ENCODE measurements around the gene TEAD4. TPM values are rescaled to one million over a fixed set of nuclear protein-coding genes. Genes with fewer than 3 reads are reported as not detected.

Gene TEAD4
- total RNA-seq, 1 experiment from 2014 or later = 43.2 TPM

- no peaks in the 10 kb centered on the region for H3K9me3 ChIP-seq (ENCODE audit: control insufficient read depth in 1 of 2, insufficient read depth in 1 of 2, low read depth in 1 of 2, low read length in 2 of 2)
- ChIA-PET POLR2A (no interaction called here), CTCF (no interaction called here), RAD21 (ENCODE audit: low non-redundant PET in 1 of 2, low total read pairs in 2 of 2, uncharacterized antibody in 2 of 2, unreplicated experiment in 2 of 2) (no interaction called here)
- no peak overlapping the region for H2AFZ ChIP-seq (ENCODE audit: low read depth, low read length, poor library complexity, severe bottlenecking)
- ATAC-seq = no peak
- H3K9ac ChIP-seq (ENCODE audit: low read length) = no peak overlapping the region
- intact Hi-C loops (cut with micrococcal nuclease) = loop anchor here (5.0 kb wide), 1 partner anchor 371 kb away; no protein-coding TSS in a partner anchor
- H3K9me2 ChIP-seq (ENCODE audit: insufficient read depth) = no peaks in the 10 kb centered on the region
- DNase-seq (ENCODE audit: low read depth, low spot score) = no peak
- no peak overlapping the region for H3K27ac ChIP-seq (ENCODE audit: low read depth, low read length)
- no peaks in the 10 kb centered on the region for H4K20me1 ChIP-seq (ENCODE audit: insufficient read depth)
- TF ChIP-seq ZFX (IDR thresholded peaks at IDR 0.05) (no peak), YY1 (IDR thresholded peaks at IDR 0.05; ENCODE audit: extremely low read depth, insufficient replicate concordance, low read depth, low read length) (no peak), EZH2phosphoT487 (IDR thresholded peaks at IDR 0.05; ENCODE audit: borderline replicate concordance) (no peak), RAD21 (IDR thresholded peaks at IDR 0.05; ENCODE audit: low read depth) (no peak), ZNF274 (IDR thresholded peaks at IDR 0.05; ENCODE audit: low read depth, low read length) (no peak), JUND (IDR thresholded peaks at IDR 0.05) (no peak), ATF3 (IDR thresholded peaks at IDR 0.05) (no peak), CTCF (IDR thresholded peaks at IDR 0.05 in 2 of 3, conservative IDR thresholded peaks at IDR 0.05 in 1 of 3; ENCODE audit: borderline replicate concordance in 1 of 3, insufficient read depth in 1 of 3, low read depth in 2 of 3, low read length in 2 of 3) (no peak), SIN3A (IDR thresholded peaks at IDR 0.05; ENCODE audit: low read depth) (no peak), TCF7L2 (IDR thresholded peaks at IDR 0.05; ENCODE audit: borderline replicate concordance, extremely low read depth, insufficient read depth, insufficient read length) (no peak), CBX3 (IDR thresholded peaks at IDR 0.05; ENCODE audit: low read depth) (no peak), POLR2AphosphoS5 (IDR thresholded peaks at IDR 0.05; ENCODE audit: low read depth, low read length) (no peak), EGR1 (IDR thresholded peaks at IDR 0.05; ENCODE audit: low read depth) (no peak), ELF1 (IDR thresholded peaks at IDR 0.05; ENCODE audit: borderline replicate concordance, low read depth) (no peak), SRF (IDR thresholded peaks at IDR 0.05; ENCODE audit: low read depth) (no peak), EZH2 (IDR thresholded peaks at IDR 0.05) (no peak), REST (IDR thresholded peaks at IDR 0.05; ENCODE audit: low read depth) (no peak)
- no peaks in the 10 kb centered on the region for H3K79me2 ChIP-seq (ENCODE audit: insufficient read depth, low read length)
- H3K4me3 ChIP-seq (replicated peaks in 1 of 2; ENCODE audit: low read depth in 1 of 2, low read length in 2 of 2) = no peak overlapping the region
- H3K36me3 ChIP-seq (ENCODE audit: control insufficient read depth in 1 of 2, insufficient read depth in 2 of 2, low read length in 2 of 2) = no peaks in the 10 kb centered on the region
- no peaks in the 10 kb centered on the region; the same call in 1 of the 2 replicates for H3K27me3 ChIP-seq (ENCODE audit: insufficient read depth, low read length)
- H3K4me1 ChIP-seq (ENCODE audit: control insufficient read depth in 1 of 2, insufficient read depth in 2 of 2, low read length in 2 of 2) = peaks cover 6 to 16% of the 10 kb centered on the region in 2 experiments; a peak in 3 of 4 replicates
- H3K4me2 ChIP-seq (ENCODE audit: low read length) = no peak overlapping the region
- BruUV-seq (replicated peaks) = no TSS peak
Measured at GRCh38 chr12:3071710-3072109, 112.5 kb downstream of the TEAD4 start.
